ENCODE results near the gene SLX9. TPM values are rescaled to one million over a fixed set of nuclear protein-coding genes. Genes with fewer than 3 reads are reported as not detected.

SLX9 gene
- total RNA-seq, 1 donor from 2014 or later, result 26.5 TPM

DNA sequence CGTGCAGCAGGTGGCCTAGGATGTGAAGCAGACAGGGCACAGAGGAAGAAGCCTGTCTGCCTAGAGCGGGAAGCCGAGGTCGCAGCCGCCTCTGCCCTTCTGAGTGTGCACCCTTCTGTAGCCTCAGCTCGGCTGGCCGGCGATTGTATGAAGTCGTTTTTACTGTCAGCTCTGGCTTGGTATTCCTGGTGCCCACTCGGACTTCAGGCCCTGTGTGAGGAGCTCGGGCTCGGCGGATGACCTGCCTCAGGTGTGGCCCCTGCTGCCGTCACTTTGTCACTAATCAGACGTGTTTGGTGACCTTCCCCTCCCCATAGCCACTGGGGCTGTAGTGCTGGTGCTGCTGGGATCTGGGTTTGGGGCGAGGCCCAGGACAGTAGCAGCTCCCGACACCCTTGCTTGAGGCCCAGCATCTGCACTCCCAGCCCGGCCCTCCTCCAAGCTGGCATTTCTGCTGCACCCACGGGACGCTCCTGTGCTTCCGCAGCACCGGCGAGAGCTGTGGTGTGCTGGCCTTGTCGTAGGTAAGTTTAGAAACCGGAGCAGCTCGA, 18.1 kb downstream of the SLX9 start:
- DNase-seq (ENCODE audit: extremely low read depth, low read depth, low spot score), result no peak

DNA sequence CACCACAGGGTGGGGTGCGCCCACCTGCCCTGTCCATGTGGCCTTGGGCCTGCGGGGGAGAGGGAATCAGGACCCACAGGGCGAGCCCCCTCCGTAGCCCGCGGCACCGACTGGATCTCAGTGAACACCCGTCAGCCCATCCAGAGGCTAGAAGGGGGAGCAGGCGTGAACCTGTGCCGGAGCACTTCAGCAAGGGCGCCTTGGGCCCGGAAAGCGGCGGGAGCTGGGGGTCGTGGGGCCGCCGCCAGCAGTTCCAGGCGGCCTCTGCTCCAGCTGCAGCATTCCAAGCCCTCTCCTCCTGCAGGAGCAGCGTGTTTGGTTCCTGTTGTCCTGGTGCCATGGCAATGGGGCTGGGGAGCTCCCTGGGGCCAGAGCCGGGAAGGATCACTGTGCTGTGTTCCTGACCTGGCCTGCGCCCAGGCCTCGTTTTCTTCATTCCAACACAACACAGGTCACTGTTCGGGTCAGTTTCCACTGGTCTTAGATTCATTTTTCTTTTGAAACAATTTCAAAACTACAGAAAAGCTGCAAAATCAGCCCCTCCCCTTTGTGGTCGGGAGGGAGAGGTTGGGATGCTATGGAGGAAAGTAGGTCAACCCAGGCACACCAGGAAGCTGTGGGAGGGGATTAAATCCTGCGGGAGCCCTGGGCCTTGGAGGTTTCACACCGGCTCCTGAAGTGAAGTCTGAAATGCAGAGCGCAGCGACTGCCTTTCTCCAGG, 18.8 kb downstream of the SLX9 start:
- DNase-seq (ENCODE audit: extremely low read depth, low read depth, low spot score), result no peak

GRCh38 chr21:44959376-44960091, 19.7 kb downstream of the SLX9 start:
- no peak for DNase-seq (ENCODE audit: extremely low read depth, low read depth, low spot score)

DNA sequence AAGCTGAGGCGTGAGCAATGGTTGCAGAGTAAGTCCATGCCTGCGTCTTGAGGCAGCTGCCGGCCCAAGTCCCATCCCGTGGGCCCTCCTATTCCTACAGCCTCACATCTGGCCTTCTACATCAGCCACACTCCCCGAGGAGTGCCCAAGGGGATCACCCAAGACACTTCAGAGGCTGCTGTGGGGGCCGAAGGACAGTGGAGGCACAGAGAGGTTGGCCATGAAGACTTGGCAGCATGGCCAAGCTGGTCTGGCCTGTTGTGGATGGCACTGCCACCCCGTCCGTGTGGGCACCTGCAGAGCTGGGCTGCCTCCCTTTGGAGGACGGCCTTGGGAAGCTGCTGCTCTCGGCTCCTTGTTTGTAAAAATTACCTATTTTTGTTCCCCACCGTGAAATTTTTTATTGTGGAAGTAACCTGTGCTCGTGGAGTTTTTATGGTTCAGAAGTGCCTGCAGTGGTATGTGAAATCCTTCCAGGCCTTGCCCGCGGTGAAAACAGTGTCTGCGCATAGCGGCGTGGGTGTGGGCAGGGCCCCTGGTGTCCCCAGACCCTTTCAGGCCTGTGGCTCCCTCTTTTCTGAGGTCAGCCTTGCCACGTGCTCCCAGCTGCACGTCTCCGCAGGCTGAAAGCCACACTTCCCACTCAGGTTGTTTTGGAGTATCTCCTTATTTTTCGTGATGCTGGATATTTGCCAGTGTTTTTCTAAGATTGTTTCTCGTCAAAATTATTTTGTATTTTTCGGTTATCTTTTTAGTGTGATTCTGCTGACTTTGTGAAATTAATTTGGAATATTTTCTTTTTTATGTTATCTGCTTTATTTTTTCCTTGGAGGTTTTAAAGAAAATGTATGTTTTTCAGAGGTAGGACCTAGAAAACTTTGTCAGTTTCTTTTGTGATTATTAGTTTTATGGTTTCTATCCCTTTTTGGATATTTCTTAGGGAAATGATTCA, 20.6 kb downstream of the SLX9 start:
- no peak for DNase-seq (ENCODE audit: extremely low read depth, low read depth, low spot score)

DNA sequence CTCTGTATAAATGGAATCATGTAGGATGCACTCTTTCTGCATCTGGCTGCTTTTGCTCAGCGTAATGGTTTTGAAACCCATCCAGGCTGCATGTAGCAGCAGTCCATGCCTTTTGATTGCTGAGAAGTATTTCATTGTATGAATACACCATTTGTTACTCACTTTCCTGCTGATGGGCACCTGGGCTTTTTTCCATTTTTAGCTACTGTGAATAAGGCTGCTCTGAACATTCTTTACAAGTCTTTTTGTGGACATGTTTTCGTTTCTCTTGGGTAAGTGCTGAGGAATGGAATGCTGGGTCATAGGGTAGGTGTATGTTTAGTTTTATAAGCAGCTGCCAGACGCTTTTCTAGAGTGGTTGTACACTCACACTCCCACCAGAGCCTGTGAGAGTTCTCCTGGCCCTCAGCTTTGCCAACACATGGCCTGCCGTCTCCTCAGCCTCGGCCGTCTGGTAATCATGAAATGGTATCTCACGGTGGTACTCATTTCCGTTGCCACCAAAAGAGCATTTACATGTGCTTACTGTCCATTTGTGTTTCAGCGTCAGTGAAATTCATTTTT, 22.7 kb downstream of the SLX9 start:
- no peak for DNase-seq (ENCODE audit: extremely low read depth, low read depth, low spot score)

GRCh38 chr21:44964381-44964780, 24.6 kb downstream of the SLX9 start:
- no peak for DNase-seq (ENCODE audit: extremely low read depth, low read depth, low spot score)

- DNase-seq (ENCODE audit: extremely low read depth, low read depth, low spot score), result no peak
Measured at GRCh38 chr21:44965251-44966022, 25.6 kb downstream of the SLX9 start.

- no peak for DNase-seq (ENCODE audit: extremely low read depth, low read depth, low spot score)
Measured at GRCh38 chr21:44966135-44967081, 26.6 kb downstream of the SLX9 start.

- no peak for DNase-seq (ENCODE audit: extremely low read depth, low read depth, low spot score)
Measured at GRCh38 chr21:44967082-44968047, 27.5 kb downstream of the SLX9 start.

DNA sequence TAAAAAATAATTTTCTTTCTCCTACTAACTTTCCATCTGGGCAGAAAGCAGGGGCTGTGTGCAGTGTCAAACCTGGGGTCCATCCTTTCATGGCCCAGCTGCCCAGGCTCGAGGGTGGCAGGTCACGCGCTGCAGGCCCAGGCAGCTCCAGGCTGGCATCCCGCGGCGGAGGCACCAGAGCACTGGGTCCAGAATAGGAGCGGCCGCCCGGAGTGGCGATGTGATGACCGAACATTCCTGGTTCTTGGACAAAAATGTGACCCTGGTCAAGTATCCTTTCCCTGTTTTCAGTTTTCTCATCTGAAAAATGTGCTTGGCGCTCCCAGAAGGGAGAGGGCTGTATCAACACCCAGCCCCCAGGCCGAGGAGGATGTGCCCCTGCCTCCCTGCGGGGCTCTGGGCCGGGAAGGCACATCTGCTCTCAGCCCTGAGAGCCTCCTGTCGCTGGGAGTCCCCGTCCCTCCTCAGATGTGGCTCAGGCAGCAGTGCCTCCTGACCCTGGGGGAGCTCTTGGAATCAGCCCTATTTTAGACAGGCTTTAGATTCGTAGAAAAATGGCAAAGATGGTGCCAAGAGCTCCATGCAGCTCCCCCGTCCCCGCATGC, 29.3 kb downstream of the SLX9 start:
- no peak for DNase-seq (ENCODE audit: extremely low read depth, low read depth, low spot score)

DNA sequence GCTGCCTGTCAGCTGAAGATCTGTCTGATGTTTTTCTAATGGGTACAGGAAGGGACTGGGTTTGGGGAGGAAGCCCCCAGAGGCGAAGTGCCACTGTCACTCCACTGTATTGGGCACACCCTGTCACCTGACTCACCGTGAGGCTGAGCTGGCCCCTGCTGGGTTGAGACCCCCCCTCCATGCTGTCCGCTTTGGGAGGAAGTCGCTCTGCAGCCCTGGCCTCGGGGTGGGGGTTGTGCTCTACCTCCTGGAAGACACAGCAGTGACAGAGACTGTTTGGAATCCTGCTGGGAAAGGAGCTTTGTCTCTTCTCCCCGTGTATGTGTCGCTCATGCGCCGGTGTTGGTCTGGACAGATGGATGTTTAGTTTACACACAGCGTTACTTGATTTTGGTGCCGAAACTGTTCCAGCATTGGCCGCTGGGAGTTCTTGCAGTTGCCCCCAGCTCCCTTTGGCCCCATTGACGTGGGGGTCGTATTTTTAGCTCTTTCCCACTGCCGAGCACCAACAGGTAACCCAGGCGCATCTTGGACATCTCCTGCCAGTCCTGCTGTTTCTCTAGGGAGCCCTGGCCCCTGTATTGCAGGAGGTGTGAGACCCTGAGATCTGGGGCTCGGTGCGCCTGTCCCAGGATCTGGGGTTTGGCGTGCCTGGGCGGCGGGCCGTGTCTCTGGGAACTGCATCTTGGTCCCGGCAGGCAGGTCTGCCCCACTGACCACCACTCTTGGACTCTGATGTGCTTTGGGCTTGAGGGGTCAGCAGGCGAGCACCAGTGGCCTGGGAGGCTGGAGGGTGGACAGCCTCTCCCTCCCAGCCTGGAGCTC, 30.3 kb downstream of the SLX9 start:
- no peak for DNase-seq (ENCODE audit: extremely low read depth, low read depth, low spot score)

DNA sequence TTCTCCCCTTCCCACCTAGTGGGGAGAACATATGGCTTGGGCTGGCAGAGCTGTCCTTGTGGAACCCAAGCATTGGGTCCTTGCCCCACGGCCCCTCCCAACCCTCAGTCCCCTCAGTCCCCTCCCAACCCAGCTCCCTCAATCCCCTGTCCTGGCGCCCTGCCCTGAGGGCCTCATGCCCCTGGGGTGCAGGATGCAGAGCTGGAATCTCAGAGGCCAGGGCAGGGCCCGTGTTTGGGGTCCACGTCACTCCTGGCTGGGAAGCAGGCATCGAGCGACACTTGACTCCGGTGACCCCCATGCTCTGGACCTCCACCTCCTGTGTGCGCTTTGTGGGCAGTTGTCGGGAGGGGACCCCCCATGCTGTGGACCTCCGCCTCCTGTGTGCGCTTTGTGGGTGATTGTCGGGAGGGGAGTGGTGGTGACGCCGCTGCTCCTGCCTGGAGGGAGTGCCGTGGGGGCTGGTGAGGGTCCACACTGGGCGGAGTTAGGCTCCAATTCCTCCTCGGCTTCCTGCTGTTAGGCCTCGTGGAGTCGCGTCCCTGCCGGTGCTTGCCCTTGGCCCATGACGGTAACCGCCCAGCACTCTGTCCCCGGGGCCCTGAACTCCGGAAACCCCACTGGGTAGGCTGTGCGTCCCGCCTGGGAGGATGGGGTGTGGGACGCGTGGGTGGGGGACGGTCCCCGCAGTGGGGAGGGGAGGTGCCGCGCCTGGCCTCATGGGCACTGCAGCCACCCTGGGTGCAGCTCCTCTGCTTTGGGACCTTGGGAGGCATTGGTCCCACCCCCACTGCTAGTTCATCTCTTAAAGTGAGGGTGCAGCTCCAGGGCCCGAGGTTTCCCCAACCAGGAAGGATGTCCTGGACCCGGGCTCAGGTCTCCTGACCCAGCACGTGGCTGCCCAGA, 31.2 kb downstream of the SLX9 start:
- DNase-seq (ENCODE audit: extremely low read depth, low read depth, low spot score), result no peak

- no peak for DNase-seq (ENCODE audit: extremely low read depth, low read depth, low spot score)
Measured at GRCh38 chr21:44971672-44971995, 31.8 kb downstream of the SLX9 start.

GRCh38 chr21:44972301-44972814, 32.5 kb downstream of the SLX9 start:
- no peak for DNase-seq (ENCODE audit: extremely low read depth, low read depth, low spot score)

GRCh38 chr21:44972821-44973220, 33.0 kb downstream of the SLX9 start:
- DNase-seq (ENCODE audit: extremely low read depth, low read depth, low spot score), result no peak
